Esophagus muscularis mucosa (tissue), 4 donors: Measurements from ENCODE around the gene TMEM131L. TPM values are rescaled to one million over a fixed set of nuclear protein-coding genes. Genes with fewer than 3 reads are reported as not detected.
"Not testable (repeated sequence)": the region's sequence is repeated elsewhere in the genome, so short reads cannot be mapped to it uniquely, and the experiment has no call there.

Source experiments
- DNase-seq: peaks from one replicate; pipeline ENCODE4 v3.0.0-alpha.2; 2017; ENCODE audit errors: extremely low spot score
- H3K27ac ChIP-seq, 4 donors: fragments of 200-600 bp; sonication (generic); replicated peaks in 1 of 4; 1 replicate in 3 of 4; 2 replicates in 1 of 4; pipeline ENCODE4 v1.5.1; 2016 to 2019; ENCODE audit warnings: mild to moderate bottlenecking in 1 of 4
- H3K27me3 ChIP-seq, 4 donors: fragments of 200-600 bp; sonication (generic); one replicate each; pipeline versions ENCODE4 v1.5.1 to v1.6.0; 2016 to 2019
- H3K36me3 ChIP-seq, 4 donors: fragments of 200-600 bp; sonication (generic); one replicate each; pipeline ENCODE4 v1.5.1; 2016 to 2019
- H3K4me1 ChIP-seq, 4 donors: fragments of 200-600 bp; sonication (generic); one replicate each; pipeline ENCODE4 v1.5.1; 2016 to 2019
- H3K4me3 ChIP-seq, 4 donors: fragments of 200-600 bp; sonication (generic); 1 replicate in 2 of 4; 2 replicates in 2 of 4; pipeline ENCODE4 v1.5.1; 2016 to 2019; ENCODE audit warnings: mild to moderate bottlenecking in 4 of 4, moderate library complexity in 1 of 4
- H3K9me3 ChIP-seq, 4 donors: fragments of 200-600 bp; sonication (generic); 1 replicate in 3 of 4; 2 replicates in 1 of 4; pipeline ENCODE4 v1.5.1; 2016 to 2019
- EP300 ChIP-seq: sonication (generic); formaldehyde crosslinking; IDR thresholded peaks from one replicate; pipeline ENCODE4 v1.6.1; 2017; ENCODE audit warnings: antibody characterized with exemption
- POLR2A ChIP-seq: fragments of 450-650 bp; IDR thresholded peaks from one replicate; pipeline ENCODE4 v1.6.1; 2017; ENCODE audit warnings: antibody characterized with exemption, moderate library complexity, mild to moderate bottlenecking, low read depth
- POLR2AphosphoS5 ChIP-seq, 2 donors: sonication (generic); formaldehyde crosslinking; IDR thresholded peaks; one replicate each; pipeline ENCODE4 v1.6.1; 2017; ENCODE audit warnings: antibody characterized with exemption in 2 of 2
- WGBS: methylation state at CpG from one replicate; pipeline ENCODE4 v1.1.5; 2018; 5-methylcytosine and 5-hydroxymethylcytosine counted together
- intact Hi-C: fragments of 100-400 bp; cut with DNase I; formaldehyde crosslinking; loops from one replicate; pipeline ENCODE4 v1.15.1; 2023
- total RNA-seq, 4 donors: library from RNA; depleted of rRNA; stranded (reverse); fragments of >200 nt; gene quantifications; one replicate each; pipeline versions ENCODE4 v1.1.0 to v1.2.1, GENCODE V29; 2016
- TF ChIP-seq, protein P1 (sequence below), 3 experiments: fragments of 200-600 bp in 2 of 3; fragments of 450-650 bp in 1 of 3; sonication (generic) in 2 of 3; IDR thresholded peaks; one replicate each; pipeline ENCODE4 v1.5.1; 2017 to 2019; ENCODE audit warnings: antibody characterized with exemption in 3 of 3, mild to moderate bottlenecking in 2 of 3, moderate library complexity in 1 of 3

The TMEM131L gene
- total RNA-seq, 4 donors from 2014 or later: 10.3 to 16.3 (median 12.1) TPM

DNA sequence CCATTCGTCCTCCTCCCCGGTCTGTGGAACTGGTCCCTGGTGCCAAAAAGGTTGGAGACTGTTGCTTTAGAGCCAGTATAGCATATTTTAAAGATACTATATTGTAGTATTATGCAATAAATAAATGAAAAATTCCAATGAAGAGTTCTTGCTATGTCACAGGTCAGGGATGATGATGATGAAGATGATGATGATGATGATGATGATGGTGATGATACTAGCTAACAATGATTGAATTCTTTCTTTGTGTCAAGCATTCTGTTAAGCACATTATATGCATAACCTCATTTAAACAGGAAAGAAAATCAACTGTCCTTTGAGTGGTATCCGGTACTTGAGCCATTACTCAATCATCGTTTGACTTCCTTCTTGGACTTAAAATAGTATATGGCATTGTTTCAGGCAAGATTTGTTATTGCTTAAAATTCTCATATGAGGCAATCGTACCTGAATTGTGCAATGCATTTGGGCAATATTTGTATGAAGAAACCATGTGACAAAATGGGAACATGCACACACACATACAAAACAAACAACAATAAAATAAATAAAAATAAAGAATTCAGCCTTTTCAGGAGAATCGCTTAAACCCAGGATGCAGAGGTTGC lies 195.2 kb downstream of the TMEM131L start:
- Histone ChIP-seq H3K4me3 (no peak overlapping the region), H3K36me3 (no peaks in the 10 kb centered on the region), H3K27me3 (peaks cover 0 to 4% (median 0%) of the 10 kb centered on the region in 4 donors), H3K9me3 (no peaks in the 10 kb centered on the region), H3K27ac (peak overlapping the region in 3 of 4 donors; percentile 5 to 65 (median 22)), H3K4me1 (peaks cover 0 to 14% (median 5%) of the 10 kb centered on the region in 4 donors)
- no peak for DNase-seq
- TF ChIP-seq EP300: no peak
- TF ChIP-seq, protein P1, sequence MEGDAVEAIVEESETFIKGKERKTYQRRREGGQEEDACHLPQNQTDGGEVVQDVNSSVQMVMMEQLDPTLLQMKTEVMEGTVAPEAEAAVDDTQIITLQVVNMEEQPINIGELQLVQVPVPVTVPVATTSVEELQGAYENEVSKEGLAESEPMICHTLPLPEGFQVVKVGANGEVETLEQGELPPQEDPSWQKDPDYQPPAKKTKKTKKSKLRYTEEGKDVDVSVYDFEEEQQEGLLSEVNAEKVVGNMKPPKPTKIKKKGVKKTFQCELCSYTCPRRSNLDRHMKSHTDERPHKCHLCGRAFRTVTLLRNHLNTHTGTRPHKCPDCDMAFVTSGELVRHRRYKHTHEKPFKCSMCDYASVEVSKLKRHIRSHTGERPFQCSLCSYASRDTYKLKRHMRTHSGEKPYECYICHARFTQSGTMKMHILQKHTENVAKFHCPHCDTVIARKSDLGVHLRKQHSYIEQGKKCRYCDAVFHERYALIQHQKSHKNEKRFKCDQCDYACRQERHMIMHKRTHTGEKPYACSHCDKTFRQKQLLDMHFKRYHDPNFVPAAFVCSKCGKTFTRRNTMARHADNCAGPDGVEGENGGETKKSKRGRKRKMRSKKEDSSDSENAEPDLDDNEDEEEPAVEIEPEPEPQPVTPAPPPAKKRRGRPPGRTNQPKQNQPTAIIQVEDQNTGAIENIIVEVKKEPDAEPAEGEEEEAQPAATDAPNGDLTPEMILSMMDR (IDR thresholded peaks at IDR 0.05): no peak
- TF ChIP-seq POLR2AphosphoS5 (IDR thresholded peaks at IDR 0.05): peak; percentile 11 to 60
- TF ChIP-seq POLR2A: no peak
- intact Hi-C loops: no loop called here
- WGBS: 62% methylated on average over 6 of the region's 6 CpGs

DNA sequence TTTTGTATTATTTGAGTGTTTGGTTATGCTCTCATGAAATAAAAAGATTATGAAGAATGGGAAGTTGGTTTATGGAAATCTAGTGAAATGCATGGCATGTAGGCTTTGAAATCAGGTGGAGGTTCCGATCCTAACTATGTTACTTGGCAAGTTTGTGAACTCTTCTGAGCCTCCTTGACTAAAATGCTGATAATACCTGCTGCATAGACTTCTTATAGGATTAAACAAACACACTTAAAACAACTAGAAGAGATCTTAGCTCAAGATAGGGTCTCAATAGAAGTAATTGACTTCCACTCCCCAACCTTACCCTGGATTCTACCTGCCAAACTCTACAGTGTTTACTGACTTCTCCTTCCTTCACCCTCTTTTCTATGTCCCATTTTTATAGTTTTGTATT lies 195.7 kb downstream of the TMEM131L start:
- Histone ChIP-seq H3K27me3 (peaks cover 0 to 4% (median 0%) of the 10 kb centered on the region in 4 donors), H3K4me1 (peaks cover 0 to 14% (median 5%) of the 10 kb centered on the region in 4 donors), H3K4me3 (no peak overlapping the region), H3K27ac (no peak overlapping the region), H3K36me3 (no peaks in the 10 kb centered on the region), H3K9me3 (no peaks in the 10 kb centered on the region)
- WGBS: 90% methylated on average over 1 of the region's 1 CpG
- TF ChIP-seq, protein P1 (IDR thresholded peaks at IDR 0.05): no peak
- TF ChIP-seq EP300: no peak
- no peak for TF ChIP-seq POLR2A
- no peak for TF ChIP-seq POLR2AphosphoS5 (IDR thresholded peaks at IDR 0.05)
- intact Hi-C loops: no loop called here
- no peak for DNase-seq

DNA sequence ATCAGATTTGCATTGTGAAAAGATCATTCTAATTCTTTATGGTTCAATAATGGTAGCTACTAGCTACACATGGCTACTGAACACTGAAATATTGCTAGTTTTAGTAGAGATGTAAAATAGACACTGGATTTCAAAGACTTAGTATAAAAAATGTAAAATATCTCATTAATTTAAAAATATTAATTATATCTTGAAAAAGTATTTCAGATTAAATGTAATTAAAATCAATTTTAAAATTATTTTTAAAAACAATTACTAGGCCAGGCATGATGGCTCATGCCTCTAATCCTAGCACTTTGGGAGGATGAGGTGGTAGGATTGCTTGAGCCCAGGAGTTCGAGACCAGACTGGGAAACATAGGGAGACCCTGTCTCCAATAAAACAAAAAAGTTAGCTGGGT lies 197.5 kb downstream of the TMEM131L start:
- H3K4me3 ChIP-seq: no peak overlapping the region
- H3K9me3 ChIP-seq: no peaks in the 10 kb centered on the region
- peaks cover 0 to 3% (median 0%) of the 10 kb centered on the region in 4 donors for H3K27me3 ChIP-seq
- 94% methylated on average over 1 of the region's 1 CpG for WGBS
- no peak overlapping the region for H3K27ac ChIP-seq
- DNase-seq: no peak
- H3K4me1 ChIP-seq: peaks cover 0 to 14% (median 5%) of the 10 kb centered on the region in 4 donors
- no peaks in the 10 kb centered on the region for H3K36me3 ChIP-seq
- TF ChIP-seq, protein P1 (IDR thresholded peaks at IDR 0.05): no peak
- TF ChIP-seq POLR2AphosphoS5 (IDR thresholded peaks at IDR 0.05) (no peak), POLR2A (no peak), EP300 (no peak)
- intact Hi-C loops: no loop called here

DNA sequence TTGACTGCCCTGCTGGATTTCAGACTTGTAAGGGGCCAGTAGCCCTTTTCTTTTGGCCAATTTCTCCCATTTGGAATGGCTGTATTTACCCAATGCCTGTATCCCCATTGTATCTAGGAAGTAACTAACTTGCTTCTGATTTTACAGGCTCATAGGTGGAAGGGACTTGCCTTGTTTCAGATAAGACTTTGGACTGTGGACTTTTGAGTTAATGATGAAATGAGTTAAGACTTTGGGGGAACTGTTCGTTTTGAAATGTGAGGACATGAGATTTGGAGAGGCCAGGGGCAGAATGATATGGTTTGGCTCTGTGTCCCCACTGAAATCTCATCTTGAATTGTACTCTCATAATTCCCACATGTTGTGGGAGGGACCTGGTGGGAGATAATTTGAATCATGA lies 200.3 kb downstream of the TMEM131L start:
- H3K36me3 ChIP-seq, H3K27ac ChIP-seq, H3K4me3 ChIP-seq, DNase-seq, intact Hi-C loops, H3K27me3 ChIP-seq, H3K9me3 ChIP-seq, H3K4me1 ChIP-seq: not testable (repeated sequence)
- 92% methylated on average over 1 of the region's 1 CpG for WGBS

DNA sequence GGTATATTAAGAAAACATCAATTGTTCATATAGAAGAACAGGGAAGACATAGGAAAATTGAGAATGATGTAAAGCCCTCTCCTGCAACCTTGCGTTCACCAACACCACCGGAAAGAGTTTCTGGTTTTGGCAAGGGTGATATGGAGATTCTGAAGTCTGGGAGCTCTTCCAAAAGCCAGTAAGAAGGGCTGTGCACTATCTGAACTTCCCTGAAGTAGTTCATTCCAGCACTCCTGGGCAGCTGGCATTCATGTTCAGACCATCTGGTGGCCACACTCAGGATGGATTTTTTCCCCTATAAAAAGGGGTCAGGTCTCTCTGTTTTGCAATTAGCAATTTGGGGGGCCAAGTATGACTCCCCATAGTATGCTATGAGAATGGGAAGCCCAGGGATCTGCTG lies 202.5 kb downstream of the TMEM131L start:
- Histone ChIP-seq H3K36me3 (no peaks in the 10 kb centered on the region), H3K9me3 (no peaks in the 10 kb centered on the region), H3K27ac (no peak overlapping the region), H3K27me3 (no peaks in the 10 kb centered on the region), H3K4me1 (no peaks in the 10 kb centered on the region), H3K4me3 (no peak overlapping the region)
- no peak for TF ChIP-seq EP300
- intact Hi-C loops: no loop called here
- DNase-seq: no peak
- 67% methylated on average over 2 of the region's 2 CpGs for WGBS

DNA sequence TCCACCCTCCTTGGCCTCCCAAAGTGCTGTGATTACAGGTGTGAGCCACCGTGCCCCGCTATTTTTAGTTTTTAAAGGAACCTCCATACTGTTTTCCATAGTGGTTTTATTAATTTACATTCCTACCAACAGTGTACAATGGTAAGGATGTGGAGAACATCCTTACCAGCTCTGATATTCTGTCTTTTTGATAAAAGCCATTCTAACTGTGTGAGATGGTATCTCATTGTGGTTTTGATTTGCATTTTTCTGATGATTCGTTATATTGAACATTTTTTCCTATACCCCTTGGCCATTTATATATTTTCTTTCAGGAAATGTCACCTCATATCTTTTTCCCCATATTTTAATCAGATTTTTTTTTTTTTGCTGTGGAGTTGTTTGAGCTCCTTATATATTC lies 203.7 kb downstream of the TMEM131L start:
- Histone ChIP-seq H3K9me3 (peaks cover 0 to 3% (median under 1%) of the 10 kb centered on the region in 4 donors), H3K4me3 (no peak overlapping the region), H3K4me1 (no peaks in the 10 kb centered on the region), H3K27ac (no peak overlapping the region), H3K27me3 (no peaks in the 10 kb centered on the region), H3K36me3 (no peaks in the 10 kb centered on the region)
- 47% methylated on average over 3 of the region's 3 CpGs for WGBS
- TF ChIP-seq, protein P1 (IDR thresholded peaks at IDR 0.05): no peak
- no peak for DNase-seq
- intact Hi-C loops: no loop called here
